AG04450 (cell line): ENCODE measurements around the gene SEMA4A. TPM values are rescaled to one million over a fixed set of nuclear protein-coding genes. Genes with fewer than 3 reads are reported as not detected.

ENCODE experiments used
- CTCF ChIA-PET: fragments of 300-600, 350-600 bp; formaldehyde crosslinking; extraction: SDS; loops from one replicate; lab custom pipeline; 2022; ENCODE audit warnings: antibody characterized with exemption, inconsistent platforms; lab: Charles Lee
- POLR2A ChIA-PET: fragments of 350-600 bp; formaldehyde crosslinking; extraction: SDS; loops from one replicate; lab custom pipeline; 2021; ENCODE audit warnings: antibody characterized with exemption, inconsistent platforms; lab: Yijun Ruan, JAX
- DNase-seq: peaks from one replicate; pipeline ENCODE4 v3.0.0-alpha.2; 2011; ENCODE audit warnings: low read depth, low spot score
- H3K27ac ChIP-seq: one replicate; pipeline ENCODE4 v1.5.1; 2012; ENCODE audit warnings: low read depth, low read length, control low read depth
- H3K27me3 ChIP-seq: one replicate; pipeline ENCODE4 v1.6.0; 2012; ENCODE audit warnings: low read length; ENCODE audit not compliant: control insufficient read depth, insufficient read depth
- H3K4me3 ChIP-seq: 2 replicates; pipeline ENCODE4 v1.5.1; 2011; ENCODE audit warnings: mild to moderate bottlenecking, low read depth, low read length, control low read depth
- H3K9me3 ChIP-seq: 2 replicates; pipeline ENCODE4 v1.5.1; 2012; ENCODE audit warnings: low read length; ENCODE audit not compliant: control insufficient read depth, insufficient read depth
- polyA plus RNA-seq: library from polyadenylated mRNA; depleted of rRNA; stranded (reverse); fragments of >200 nt; gene quantifications from 2 replicates; pipeline ENCODE4 v1.2.3, GENCODE V29; 2011
- TF ChIP-seq, protein P1 (sequence below): IDR thresholded peaks from 2 replicates; pipeline ENCODE4 v1.5.1; 2011; ENCODE audit warnings: low read depth, low read length, control low read depth, inconsistent platforms

The SEMA4A gene
- polyA plus RNA-seq, 1 experiment, result 0.60 TPM

DNA sequence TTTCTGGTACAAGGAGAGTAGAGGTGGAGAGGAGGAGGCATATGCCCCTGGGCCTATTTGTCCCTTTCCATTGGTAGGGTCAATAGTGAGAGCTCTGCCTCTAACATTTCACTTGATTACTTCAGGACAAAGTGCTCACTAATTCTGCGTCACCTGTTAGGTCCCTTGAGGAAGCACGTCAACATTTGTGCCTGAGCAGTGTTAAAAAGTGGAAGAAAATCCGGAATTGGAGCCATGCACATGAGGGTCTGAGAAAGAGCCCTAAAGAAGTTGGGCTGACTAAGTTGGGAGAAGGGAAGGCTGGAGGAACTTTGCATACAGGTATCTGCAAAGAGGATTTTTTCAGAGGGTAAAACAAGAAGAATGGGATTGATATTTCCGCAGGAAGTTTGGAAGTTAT lies 42.5 kb downstream of the SEMA4A start:
- Histone ChIP-seq H3K27me3 (no peaks in the 10 kb centered on the region), H3K4me3 (no peak overlapping the region), H3K9me3 (no peaks in the 10 kb centered on the region), H3K27ac (no peak overlapping the region)
- TF ChIP-seq, protein P1, sequence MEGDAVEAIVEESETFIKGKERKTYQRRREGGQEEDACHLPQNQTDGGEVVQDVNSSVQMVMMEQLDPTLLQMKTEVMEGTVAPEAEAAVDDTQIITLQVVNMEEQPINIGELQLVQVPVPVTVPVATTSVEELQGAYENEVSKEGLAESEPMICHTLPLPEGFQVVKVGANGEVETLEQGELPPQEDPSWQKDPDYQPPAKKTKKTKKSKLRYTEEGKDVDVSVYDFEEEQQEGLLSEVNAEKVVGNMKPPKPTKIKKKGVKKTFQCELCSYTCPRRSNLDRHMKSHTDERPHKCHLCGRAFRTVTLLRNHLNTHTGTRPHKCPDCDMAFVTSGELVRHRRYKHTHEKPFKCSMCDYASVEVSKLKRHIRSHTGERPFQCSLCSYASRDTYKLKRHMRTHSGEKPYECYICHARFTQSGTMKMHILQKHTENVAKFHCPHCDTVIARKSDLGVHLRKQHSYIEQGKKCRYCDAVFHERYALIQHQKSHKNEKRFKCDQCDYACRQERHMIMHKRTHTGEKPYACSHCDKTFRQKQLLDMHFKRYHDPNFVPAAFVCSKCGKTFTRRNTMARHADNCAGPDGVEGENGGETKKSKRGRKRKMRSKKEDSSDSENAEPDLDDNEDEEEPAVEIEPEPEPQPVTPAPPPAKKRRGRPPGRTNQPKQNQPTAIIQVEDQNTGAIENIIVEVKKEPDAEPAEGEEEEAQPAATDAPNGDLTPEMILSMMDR, result no peak
- DNase-seq, result no peak
- ChIA-PET POLR2A (no interaction called here), CTCF (no interaction called here)

DNA sequence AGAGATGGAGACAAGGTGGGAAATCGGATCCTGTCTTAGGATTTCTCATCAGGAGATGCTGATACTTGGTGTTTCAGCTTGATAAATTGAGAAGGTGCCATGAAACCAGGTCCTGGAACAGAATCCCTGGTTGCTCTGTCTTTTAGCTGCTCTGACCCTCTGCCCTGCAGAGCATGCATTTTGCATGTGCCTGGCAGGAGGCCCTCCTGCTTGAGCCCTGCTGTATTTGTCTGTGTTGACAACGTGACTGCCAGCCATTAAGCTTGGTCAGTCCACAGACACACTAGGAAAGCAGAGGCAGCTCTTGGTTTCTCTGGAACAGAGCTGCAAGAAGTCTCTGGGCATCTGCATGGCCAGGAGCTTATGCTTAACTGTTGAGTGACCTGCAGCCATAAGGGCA lies 43.1 kb downstream of the SEMA4A start:
- H3K9me3 ChIP-seq, result no peaks in the 10 kb centered on the region
- no peak for DNase-seq
- H3K27ac ChIP-seq, result no peak overlapping the region
- no peak overlapping the region for H3K4me3 ChIP-seq
- ChIA-PET POLR2A (no interaction called here), CTCF (interaction anchor here (1.2 kb wide), 1 partner anchor 10 kb away, joined by 3 read pairs; no protein-coding TSS in a partner anchor)
- TF ChIP-seq, protein P1, result no peak
- H3K27me3 ChIP-seq, result no peaks in the 10 kb centered on the region

DNA sequence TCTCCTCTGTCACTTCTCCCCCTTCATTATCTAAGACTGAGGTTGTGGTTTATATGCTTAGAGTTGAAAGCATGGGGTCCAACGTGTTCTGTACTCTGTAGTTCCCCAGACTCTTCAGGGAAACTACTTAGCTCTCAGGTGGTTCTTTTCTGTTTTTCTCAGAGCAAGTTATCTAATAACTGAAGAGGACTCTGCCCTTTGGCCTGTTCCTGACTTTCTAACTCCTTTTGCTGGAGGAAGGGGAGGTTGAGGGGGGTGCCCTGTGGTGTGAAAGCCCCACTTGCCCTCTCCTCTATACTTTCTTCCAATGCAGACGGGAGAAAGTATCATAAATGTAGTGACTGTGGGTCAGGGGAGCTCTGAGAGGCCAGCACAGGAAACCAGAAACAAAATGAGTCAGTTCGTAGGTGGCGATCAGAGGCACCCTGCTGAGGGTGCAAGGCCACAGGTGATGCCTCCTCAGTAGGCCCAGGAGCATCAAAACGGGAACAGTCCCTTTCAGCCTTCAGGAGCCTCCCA lies 45.5 kb downstream of the SEMA4A start:
- Histone ChIP-seq H3K27ac (no peak overlapping the region), H3K9me3 (no peaks in the 10 kb centered on the region), H3K4me3 (no peak overlapping the region), H3K27me3 (no peaks in the 10 kb centered on the region)
- POLR2A ChIA-PET, result no interaction called here
- TF ChIP-seq, protein P1, result no peak
- CTCF ChIA-PET, result interaction anchor here (1.2 to 1.3 kb wide), 2 partner anchors 14 to 26 kb away, joined by 6 to 7 read pairs; partner anchors contain the start of gene PMF1
- DNase-seq, result no peak

DNA sequence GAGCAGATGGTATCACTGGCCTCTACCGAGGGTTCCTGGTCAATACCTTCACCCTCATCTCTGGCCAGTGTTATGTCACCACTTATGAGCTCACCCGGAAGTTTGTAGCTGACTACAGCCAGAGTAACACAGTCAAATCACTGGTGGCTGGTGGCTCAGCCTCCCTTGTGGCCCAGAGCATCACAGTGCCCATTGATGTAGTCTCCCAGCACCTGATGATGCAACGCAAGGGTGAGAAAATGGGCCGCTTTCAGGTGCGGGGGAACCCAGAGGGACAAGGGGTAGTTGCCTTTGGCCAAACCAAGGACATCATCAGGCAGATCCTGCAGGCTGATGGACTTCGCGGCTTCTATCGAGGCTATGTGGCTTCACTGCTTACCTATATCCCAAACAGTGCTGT lies 46.7 kb downstream of the SEMA4A start:
- Histone ChIP-seq H3K27ac (no peak overlapping the region), H3K4me3 (no peak overlapping the region), H3K9me3 (no peaks in the 10 kb centered on the region), H3K27me3 (no peaks in the 10 kb centered on the region)
- TF ChIP-seq, protein P1, result no peak
- ChIA-PET CTCF (interaction anchor here (0.6 kb wide), 1 partner anchor 64 kb away, joined by 4 read pairs; no protein-coding TSS in a partner anchor), POLR2A (no interaction called here)
- DNase-seq, result no peak

DNA sequence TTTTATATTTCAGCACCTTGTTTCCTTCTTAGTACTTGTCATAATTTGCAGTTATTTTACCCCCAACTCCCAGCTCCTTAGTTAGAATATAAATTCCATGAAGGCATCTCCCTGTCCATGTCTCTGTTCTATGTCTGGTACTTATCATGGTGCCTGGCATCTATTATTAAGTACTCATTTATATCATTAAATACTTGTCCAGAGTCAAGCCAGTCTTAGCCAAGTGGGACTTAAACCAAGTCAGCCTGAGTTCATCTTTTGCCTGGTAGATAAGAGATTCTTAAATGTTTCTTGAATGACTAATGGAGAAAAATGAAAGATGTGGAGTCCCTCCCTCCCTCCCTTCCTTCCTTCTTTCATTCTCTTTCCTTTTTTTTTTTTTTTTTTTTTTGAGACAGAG lies 49.9 kb downstream of the SEMA4A start:
- Histone ChIP-seq H3K27me3 (no peaks in the 10 kb centered on the region), H3K4me3 (no peak overlapping the region), H3K27ac (no peak overlapping the region), H3K9me3 (no peaks in the 10 kb centered on the region)
- no peak for DNase-seq
- ChIA-PET CTCF (interaction anchor here (1.0 kb wide), 1 partner anchor 9 kb away, joined by 3 read pairs; the partner anchor contains the start of gene SLC25A44), POLR2A (interaction anchor here (1.8 kb wide), 1 partner anchor 10 kb away, joined by 5 read pairs; the partner anchor contains the start of gene PMF1)
- TF ChIP-seq, protein P1, result no peak
